DMS79 (cell line): Measurements from ENCODE around the gene FAM174C.

Experiments used
- DNase-seq: peaks from one replicate; lab custom pipeline; 2025; lab: John Stamatoyannopoulos, UW

Gene FAM174C

DNA sequence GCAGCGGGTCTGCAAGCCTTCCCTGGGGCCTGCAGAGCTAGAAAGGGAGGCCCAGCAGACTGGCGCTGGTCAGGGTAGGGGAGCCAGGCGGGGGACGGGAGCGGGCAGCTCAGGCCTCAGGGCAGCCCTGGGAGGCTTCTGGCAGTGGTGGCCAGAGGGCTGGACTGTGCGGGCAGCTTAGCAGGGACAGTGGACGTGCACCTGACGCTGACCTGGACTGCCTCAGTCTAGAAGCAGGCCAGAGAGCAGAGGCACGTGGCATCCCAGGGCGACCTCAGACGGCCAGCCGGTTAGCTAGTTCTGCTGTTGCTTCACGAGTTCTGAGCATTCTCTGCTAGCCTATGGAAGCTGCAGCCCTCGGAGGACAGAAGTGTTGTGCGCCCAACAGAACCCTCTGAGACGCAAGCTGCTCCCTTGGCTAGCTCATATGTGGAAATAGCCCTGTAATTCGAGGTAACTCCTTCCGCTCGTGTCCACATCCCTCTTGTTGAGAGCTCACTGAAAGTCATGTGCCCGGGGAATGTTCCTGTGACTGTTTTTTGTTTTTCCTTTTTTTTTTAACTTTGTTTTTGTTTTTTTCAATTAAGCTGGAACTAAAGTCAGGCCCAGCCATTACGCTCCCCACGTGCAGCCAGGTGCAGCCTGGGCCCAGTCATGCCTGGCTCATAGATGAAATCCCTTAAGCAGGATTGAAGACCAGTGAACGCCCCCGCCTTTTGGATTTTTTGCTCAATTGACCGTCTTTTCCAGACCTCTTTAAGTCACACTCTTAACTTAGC is 1.9 kb upstream of the FAM174C start:
- no peak for DNase-seq

DNA sequence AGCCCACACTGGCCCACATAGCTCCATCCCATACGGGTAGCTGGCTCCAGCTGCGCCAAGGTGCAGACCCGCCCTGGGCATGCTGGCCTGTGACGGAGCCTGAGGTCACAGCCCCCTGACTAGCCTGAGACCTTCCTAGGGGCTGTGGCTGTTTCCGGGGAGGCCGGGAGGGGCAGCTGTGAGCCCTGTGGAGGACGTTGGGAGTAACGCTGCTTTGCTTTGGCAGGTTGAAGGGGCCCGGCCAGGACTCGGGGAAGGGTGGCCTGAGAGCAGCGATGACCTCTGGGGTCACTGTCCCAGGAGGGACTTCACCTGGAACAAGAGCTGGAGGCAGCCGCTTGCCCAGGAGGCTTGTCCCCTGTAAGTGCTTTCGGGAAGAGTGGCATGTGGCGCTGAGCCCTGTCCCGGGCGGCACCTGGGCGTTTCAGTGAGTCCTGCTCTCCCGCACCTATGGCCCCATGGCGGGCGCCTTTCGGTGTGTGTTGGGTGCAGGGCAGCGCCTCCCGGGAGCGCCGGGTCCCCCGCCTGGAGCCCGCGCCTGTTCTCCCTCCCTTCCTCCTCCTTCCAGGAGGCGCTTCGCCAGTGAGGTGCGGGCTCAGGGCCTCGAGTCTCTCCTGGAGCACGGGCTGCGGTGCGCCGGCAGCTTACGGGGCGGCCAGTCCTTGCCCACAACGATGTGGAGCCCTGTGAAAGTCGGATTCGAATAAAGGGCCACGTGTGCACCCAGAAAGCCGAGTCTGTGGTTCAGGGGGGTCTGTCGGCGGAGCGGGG is 1.1 kb upstream of the FAM174C start:
- DNase-seq: no peak

DNA sequence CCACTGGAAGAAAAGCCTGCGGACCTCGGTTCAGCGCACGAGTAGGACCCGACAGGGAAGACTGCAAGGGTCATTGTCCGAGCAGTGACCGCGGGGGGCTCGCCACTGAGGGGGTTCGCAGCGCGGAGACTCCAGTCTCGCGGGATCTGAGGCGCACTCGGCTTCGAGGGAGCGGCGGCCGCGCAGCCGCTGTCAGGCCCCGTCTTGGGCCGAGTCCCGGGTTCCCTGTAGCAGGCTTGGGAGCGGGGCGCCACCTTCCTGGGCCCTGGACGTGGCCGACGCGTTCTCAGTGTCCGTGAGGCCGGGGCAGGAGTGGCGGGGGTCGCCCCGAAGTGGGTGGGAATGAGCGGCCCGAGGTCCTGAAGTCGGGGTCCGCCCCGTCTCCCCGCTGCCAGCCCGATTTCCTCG is 474 bp upstream of the FAM174C start:
- no peak for DNase-seq

DNA sequence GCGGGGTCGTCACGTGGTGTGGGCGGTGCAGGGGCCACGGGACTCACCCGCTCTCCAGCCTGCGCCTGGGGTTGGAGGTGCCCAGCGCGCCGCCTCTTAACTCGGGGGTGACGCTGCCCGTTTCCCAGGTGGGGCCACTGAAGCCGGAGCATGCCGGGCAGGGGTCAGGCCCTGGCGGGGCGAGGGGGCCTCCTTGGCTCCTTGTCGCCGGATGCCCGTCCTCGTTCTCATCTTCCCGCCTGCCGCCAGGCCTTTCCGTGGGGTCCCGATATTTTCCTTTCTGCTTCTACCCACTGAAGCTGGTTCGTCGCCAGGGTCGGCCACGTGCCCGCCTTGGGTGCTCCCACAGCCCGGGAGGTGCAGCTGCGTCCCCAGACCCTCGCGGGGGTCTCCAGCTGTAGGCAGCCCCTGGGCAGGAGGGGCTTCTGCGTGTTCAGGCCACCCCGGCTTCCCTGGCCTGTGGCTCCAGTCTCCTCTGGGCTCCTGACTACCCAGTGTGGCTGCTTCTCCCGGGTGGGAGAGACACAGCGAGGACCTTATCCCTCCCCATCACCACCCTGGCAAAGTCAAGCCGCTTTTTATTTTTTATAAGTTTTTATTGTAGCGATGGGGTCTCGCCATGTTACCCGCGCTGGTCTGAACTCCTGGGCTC is 772 bp downstream of the FAM174C start:
- no peak for DNase-seq

DNA sequence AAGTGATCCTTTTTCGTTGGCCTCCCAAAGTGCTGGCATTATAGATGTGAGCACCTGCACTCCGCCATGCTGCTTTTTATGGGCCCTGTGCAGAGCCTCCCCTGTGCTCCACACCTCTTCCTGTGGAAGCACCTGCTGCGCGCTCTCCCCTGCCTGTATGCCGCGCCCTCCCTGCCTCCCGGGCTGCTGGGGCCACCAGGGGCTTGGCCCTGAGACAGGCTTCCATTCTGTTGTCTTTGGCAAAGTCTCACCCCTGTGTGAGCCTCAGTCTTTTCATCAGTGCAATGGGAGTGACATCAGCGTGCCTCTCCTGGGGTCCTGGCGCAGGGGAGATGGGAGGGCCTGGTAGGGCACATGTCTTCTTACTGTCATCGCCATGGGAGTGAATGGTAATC is 1.3 kb downstream of the FAM174C start:
- DNase-seq: no peak

DNA sequence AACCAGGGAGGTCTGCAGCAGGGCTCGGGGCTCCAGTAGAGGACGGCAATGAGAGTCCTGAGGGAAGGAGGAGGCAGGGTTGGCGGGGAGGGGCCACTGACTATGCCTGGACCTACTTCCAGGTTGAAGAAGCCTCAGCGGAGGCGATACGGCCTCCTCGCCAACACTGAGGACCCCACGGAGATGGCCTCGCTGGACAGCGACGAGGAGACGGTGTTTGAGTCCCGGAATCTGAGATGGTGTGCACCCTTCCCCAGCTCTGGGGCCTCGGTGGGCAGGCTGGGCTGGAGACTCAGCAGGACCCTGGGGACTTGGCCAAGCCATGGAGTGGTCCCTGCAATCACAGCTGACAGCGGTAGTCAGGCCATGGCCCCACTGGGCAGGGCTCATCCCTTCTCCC is 1.7 kb downstream of the FAM174C start:
- no peak for DNase-seq

DNA sequence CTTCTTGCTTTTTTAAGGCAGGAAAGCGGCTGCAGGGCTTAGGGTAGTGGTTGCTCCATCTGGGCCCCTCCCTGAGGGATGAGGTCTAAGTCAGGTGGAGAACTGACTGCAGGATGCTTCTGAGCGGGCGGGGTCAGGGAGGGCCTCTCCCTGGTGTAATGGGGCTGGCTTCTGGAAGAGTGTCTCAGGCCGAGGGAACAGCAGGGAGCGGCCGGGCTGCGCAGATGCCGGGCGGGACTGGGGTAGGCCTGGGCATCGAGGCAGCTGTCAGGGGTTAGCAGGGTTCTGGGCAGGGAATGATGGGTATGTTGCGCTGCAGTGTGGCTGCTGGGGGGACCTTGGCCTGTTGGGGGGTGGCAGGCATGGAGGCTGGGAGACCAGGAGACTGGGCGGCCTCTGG is 2.7 kb downstream of the FAM174C start:
- DNase-seq: no peak

DNA sequence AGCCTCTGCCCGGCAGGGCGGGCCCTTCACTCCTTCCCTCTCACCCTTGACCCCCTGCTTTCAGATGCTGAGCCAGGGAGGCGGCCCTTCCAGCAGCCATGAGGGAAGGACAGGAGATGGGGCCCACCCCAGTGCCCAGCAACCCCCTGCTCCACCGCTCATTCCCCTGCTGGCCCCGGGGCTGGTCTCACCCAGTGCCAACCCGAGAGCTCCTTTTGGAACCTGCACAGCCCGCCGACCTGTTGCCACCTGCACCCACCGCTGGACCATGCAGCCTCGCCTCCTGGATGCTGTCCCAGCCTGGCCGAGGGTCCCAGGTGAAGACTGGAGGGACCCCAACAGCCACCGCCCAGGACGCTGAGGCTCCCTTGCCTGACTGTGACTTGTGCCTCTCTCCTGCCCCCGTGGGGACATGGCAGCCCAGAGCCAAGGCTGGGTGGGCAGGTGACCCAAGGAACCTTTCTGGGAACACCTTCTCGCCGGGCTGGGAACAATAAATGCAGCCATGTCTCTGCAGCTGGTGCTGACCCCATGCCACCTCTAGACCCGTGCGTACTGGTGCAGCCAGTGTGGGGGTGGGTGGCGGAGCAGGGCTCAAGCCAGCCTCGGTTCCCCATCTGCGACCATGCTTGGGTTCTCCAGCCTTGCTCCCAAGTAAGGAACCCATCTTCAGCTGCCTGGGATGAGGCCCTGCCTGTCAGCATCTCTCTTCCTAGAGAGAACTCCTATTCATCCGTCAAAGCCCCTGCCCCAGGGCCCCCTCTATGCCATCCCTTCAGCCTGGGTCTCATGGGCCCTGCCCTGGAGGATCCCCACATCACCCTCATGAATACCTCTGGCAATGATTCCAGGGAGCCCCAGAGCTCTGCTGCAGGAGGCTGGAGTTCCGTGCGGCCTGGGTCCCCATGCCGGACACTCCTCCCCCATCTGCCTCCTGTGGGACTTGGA is 3.7 kb downstream of the FAM174C start:
- DNase-seq: no peak

DNA sequence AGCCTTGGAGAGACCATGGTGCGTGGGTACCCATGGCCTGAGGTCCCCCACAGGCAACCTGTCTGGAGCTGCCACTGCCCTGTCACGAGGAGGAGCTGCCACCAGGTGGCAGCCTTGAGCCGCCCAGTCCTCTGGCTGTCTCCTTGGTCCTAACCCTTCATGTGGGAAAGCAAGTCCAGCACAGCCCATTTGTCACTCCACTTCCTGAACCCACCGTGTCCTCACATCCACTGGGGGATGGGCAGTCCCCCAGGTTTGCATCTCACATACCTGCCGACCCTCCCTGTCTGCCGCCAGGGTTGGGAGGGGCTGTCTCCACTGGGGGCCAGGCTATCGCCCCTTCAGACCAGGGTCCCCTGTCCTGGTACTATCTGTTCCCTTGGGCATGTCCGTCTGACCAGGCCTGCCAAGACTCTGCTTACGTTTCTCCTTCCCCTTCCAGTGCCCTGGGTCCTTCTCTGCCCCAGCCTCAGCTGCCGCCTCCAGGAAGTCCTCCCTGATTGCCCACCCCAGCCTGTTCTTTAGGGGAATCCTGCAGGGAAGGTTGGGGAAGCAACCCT is 4.5 kb downstream of the FAM174C start:
- peak; percentile 45 for DNase-seq

DNA sequence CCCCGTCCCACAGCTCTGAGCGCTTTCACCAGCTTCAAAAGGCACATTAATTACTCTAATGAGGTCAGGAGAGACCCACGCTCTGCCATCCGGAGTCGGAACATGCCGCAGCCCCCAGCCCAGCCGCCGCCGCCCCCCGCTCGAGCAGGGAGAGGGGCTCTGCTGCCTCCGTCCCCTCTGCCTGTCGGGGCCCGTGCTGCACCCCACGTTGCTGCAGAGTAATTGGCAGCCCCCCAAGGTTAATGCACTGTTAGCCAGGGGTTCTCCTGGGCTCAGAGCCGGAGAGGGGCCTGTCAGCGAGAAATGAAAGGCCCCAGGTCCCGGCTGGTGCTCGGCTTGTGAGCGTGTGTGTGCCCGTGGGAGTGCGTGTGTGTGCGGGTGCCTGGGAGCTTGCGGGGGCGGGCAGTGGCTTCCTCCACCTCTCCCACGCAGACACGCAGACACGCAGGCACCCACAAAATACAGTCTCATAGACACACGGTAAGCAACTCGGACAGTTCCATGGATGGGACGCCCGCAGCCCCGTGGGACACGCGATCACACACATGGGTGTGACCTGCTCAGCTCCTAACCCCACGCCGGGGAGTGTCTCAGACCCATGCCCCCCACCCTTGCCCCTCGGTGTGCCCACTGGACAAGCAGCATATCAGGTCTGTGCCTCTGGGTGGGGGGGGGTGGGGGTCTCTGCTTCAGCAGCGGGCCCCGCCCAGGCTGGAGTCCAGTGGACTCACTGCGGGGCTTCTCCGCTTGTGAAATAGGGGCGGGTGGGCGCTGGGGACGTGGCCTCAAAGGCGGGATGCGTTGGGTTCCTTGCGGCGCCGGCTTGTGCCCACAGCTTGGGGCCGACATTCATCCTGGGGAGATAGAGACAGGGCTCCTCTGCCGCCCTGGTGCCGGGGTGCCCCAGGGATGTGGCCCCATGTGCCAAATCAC is 5.6 kb downstream of the FAM174C start:
- DNase-seq: no peak

DNA sequence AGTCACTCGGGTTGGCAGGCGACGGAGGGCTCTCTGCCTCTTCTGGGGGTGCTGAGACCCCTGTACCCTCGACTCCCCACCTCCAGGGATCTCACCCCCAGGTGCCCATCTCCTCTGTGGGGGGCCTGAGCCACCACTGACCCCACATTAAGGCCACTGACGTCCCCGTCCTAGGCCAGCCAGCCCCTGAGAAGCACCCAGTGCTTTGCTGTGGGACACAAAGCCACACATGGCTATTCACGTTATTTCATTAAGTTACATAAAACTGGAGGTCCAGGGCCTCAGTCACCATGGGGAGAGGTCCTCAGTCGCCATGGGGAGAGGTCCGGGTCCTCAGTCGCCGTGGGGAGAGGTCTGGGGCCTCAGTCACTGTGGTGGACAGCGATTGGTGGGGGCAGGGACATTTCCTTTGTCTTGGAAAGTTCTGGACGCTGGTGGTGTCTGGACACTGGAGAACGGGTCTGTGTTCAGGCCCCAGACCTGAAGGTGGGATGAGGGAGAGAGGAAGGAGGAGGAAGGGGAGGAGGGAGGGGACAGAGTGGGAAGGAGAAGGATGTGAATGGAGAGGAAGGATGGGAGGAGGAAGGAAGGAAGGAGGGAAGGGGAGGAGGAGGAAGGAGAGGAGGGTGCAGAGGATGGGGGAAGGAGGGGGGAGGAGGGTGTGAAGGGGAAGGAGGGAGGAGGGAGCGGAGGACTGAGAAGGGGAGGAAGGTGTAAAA is 6.4 kb downstream of the FAM174C start:
- no peak for DNase-seq

DNA sequence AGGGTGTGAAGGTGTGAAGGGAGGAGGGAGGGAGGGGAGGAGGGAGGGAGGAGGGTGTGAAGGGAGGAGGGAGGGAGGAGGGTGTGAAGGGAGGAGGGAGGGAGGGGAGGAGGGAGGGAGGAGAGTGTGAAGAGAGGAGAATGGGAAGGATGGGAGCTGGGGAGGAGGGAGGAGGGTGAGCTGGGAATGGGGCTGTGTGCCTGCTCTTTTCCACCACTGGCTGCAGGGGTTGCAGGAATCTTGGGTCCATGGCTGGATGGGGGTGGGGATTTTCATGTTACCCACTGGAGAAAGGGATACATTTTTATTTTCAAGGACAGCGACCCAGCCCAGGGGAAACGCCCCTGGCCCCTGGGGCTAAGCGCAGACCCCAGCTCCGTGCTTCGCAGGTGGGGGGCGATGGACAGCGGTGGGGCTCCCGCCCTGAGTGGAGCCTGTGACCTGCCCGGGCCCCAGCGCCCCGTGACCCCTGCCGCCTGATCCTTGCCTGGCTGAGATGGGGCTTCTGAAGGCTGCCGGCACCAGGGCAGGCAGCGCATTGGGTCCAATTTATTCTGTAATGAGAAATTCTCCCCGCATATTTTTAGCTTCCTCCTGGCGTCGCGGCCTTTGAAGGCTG is 7.4 kb downstream of the FAM174C start:
- DNase-seq: no peak

DNA sequence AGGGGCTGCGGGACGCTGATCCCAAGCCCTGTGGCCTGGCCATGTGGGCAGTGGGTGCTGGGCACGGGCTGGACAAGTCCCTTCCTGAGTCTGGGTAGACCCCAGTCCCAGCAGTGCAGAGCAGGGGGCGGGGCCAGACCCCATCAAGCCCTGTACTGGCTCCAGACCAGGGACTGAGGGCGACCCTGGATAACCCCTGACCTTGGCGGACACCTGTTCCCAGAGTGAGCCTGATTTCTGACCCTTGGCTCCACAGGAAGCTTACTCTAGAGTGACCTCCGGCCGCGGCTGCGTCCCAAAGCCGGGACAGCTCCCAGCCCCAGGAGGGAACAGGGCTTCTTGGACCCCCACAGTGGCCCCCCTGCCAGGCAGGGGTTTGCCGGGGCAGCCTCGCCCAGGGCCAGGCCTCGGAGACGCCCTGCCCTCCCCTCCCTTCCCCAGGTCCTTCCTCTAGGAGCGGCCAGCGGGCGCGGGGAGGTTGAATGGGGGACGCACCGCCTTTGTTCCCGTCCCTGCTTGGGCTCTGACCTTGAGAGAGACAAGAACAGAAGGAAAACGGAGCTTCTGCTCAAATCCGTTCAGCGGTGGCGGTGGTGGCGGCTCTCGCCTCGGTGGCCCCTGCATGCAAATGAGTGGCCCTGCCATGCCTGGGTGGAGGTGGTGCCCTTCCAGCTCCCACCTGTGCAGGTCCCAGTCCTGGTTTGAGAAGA is 8.0 kb downstream of the FAM174C start:
- DNase-seq: no peak

DNA sequence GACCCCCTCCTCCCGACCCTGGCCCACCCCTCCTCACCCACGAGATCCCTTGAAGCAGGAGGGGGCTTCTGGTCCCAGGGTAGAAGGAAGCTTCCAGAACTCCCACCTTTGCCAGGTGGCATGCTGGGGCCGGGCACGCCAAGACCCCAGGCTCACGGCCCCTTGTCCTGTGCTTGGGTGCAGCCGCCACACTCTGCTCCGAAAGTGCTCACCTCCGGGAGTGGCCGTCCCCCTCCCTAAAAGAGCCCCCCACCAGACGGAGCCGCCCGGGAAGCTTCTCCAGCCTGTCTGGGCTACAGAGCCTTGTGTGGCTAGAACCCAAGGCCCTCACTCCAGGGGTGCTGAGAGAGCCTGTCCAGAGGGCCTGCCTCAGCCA is 8.6 kb downstream of the FAM174C start:
- no peak for DNase-seq

DNA sequence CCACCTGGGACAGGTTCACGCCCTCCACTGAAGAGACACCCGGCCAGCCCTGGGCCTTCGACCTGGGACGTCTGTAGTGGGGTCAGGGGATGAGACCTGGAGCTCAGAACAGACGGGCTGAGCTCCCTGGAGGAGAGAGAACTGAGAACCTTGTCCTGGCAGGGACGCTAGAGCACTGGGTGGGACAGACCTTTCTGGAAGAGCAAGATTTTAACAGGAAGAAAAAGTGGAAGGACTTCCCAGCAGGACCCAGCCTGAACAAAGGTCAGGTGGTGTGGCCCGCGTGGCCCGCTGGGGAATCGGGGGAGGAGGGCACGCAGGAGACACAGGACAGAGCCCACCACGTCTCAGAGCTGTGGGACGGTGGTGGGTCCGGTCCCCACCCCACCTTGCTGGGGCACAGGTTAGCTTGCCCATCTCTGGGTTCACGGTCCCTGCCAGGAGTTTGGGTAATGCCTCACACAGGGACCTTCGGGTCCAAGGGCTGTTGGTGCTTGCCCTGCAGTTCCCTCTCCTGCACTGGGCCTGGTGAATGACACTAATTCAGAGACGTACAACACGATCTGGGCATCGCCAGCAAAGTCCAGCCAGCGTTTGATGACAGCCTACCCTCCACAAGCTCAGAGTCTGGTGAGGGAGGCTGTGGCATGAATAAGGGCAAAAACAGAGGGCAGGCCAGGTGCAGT is 9.1 kb downstream of the FAM174C start:
- DNase-seq: no peak

DNA sequence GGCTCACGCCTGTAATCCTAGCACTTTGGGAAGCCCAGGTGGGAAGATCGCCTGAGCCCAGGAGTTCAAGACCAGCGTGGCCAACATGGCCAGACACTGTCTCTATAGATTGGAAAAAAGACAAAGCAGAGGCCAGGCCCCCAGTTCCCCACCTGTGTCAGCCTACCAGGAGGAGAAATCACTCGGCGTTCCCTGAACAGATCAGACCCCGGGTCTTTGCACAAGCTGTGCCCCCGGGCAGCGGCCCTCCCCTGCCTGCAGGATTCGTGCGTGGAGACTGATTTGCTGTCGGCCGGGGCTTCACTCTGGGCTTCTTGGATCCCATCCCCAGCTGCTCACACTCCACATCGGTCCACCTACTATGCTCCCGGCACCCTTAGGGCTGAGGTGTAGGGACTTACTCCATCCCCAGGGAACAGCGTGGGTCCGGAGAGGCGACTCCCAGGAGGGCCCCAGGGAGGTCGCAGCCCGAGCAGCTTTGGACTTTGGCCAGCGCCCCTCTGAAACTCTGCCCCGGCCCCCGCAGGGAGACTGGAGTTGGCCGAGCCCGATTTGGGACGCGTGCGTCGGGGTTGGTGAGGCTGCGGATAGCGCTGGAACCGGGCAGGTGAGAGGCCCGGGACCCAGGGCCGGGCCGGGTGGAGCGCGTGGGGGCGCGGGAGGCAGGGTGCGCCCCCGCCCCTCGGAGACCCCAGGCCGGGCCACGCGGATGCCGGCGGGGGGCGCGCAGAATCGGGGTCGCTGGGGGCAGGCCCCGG is 9.8 kb downstream of the FAM174C start:
- no peak for DNase-seq

DNA sequence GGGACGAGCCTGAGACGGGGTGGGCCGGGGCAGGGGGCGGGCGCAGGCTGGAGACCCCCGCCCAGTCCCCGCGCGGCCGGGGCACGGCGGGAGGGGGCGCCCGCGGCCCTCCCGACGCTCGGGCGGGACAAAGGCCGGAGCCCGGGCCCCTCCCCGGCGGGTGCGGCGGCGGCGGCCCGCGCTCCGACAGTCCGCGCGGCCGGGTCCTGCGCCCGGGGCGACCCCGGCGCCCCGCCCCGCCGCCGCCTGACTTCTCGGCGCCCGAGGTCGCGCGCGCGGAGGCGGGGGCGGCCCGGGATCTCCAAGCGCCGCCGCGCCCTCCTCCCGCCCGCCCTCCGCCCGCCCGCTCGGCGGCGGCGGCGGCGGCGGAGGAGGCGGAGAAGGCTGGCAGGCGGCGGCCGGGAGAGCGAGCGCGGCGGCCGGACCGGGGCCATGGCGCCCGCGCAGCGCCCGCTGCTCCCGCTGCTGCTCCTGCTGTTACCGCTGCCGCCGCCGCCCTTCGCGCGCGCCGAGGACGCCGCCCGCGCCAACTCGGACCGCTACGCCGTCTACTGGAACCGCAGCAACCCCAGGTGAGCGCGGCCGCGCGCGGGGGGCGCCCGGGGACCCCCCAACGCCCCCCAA is 10.5 kb downstream of the FAM174C start, which contains the start of gene EFNA2:
Gene EFNA2 (plus strand): TSS at position 137 of the 624 bp plus-strand sequence. CDS start 296 bp downstream, at position 433.
- no peak for DNase-seq
